NCI-H748 (cell line): ENCODE results near the gene MFSD11.
"Not testable (repeated sequence)": the region's sequence is repeated elsewhere in the genome, so short reads cannot be mapped to it uniquely, and the experiment has no call there.

Experiments used
- DNase-seq: peaks from one replicate; lab custom pipeline; 2025; ENCODE audit not compliant: unreplicated experiment; lab: John Stamatoyannopoulos, UW

Gene MFSD11

GRCh38 chr17:76737676-76738467 lies at the start of gene MFSD11:
MFSD11 (plus strand) TSS chr17:76738119; CDS start chr17:76738353, 234 bp downstream.
- DNase-seq, result peak; percentile 92

GRCh38 chr17:76688165-76688622 lies 49.7 kb upstream of the MFSD11 start:
- DNase-seq, result no peak

GRCh38 chr17:76689859-76690258 lies 48.1 kb upstream of the MFSD11 start:
- no peak for DNase-seq

- no peak for DNase-seq
Observed at GRCh38 chr17:76690596-76691280, 47.2 kb upstream of the MFSD11 start.

GRCh38 chr17:76691379-76692191 lies 46.3 kb upstream of the MFSD11 start:
- no peak for DNase-seq

GRCh38 chr17:76695059-76695831 lies 42.7 kb upstream of the MFSD11 start:
- DNase-seq, result no peak

GRCh38 chr17:76696763-76697701 lies 40.9 kb upstream of the MFSD11 start:
- DNase-seq, result no peak

- DNase-seq, result no peak
Observed at GRCh38 chr17:76697702-76698465, 40.0 kb upstream of the MFSD11 start.

GRCh38 chr17:76698466-76698977 lies 39.4 kb upstream of the MFSD11 start:
- DNase-seq, result not testable (repeated sequence)

- DNase-seq, result no peak
Observed at GRCh38 chr17:76700270-76700616, 37.7 kb upstream of the MFSD11 start.

GRCh38 chr17:76700617-76701470 lies 37.1 kb upstream of the MFSD11 start:
- DNase-seq, result no peak

GRCh38 chr17:76701471-76701967 lies 36.4 kb upstream of the MFSD11 start:
- no peak for DNase-seq

- no peak for DNase-seq
Observed at GRCh38 chr17:76702076-76702475, 35.8 kb upstream of the MFSD11 start.

- DNase-seq, result no peak
Observed at GRCh38 chr17:76702941-76703637, 34.8 kb upstream of the MFSD11 start.

- DNase-seq, result no peak
Observed at GRCh38 chr17:76704805-76705204, 33.1 kb upstream of the MFSD11 start.

- no peak for DNase-seq
Observed at GRCh38 chr17:76706817-76707216, 31.1 kb upstream of the MFSD11 start.
